GM15510 (cell line): ENCODE measurements around the gene MPL.
A peak's percentile ranks its signal among the peaks of the same experiment; 100 is the strongest.

Experiments used
- POLR2A ChIP-seq: IDR thresholded peaks from 3 replicates; pipeline ENCODE4 v1.6.1; 2011; ENCODE audit warnings: borderline replicate concordance; ENCODE audit not compliant: insufficient read length; ENCODE audit errors: extremely low read depth

Gene MPL

GRCh38 chr1:43387976-43388599 lies 50.5 kb downstream of the MPL start:
- no peak for TF ChIP-seq POLR2A

- TF ChIP-seq POLR2A = no peak
Measured at GRCh38 chr1:43388613-43389012, 51.0 kb downstream of the MPL start.

- peak; percentile 86 for TF ChIP-seq POLR2A
Measured at GRCh38 chr1:43389326-43390313, 52.0 kb downstream of the MPL start, which contains the start of the genes MED8 and SZT2. Gene MED8 (minus strand): TSS chr1:43389800. CDS start chr1:43389764, 36 bp downstream. Gene SZT2 (plus strand): TSS chr1:43389899. CDS start chr1:43389969, 70 bp downstream.

GRCh38 chr1:43392702-43393101 lies 55.1 kb downstream of the MPL start:
- no peak for TF ChIP-seq POLR2A

GRCh38 chr1:43395523-43395922 lies 57.9 kb downstream of the MPL start:
- no peak for TF ChIP-seq POLR2A

- TF ChIP-seq POLR2A = no peak
Measured at GRCh38 chr1:43396059-43396458, 58.4 kb downstream of the MPL start.

GRCh38 chr1:43398227-43398626 lies 60.6 kb downstream of the MPL start:
- TF ChIP-seq POLR2A = no peak

GRCh38 chr1:43402089-43402865 lies 64.7 kb downstream of the MPL start:
- no peak for TF ChIP-seq POLR2A
